Measurements from ENCODE around the gene SLC39A9.

SLC39A9 gene

GRCh38 chr14:69424149-69424923 lies 25.8 kb downstream of the SLC39A9 start:
- no peak for DNase-seq (ENCODE audit: low read depth in 2 of 2)

GRCh38 chr14:69427596-69427995 lies 29.1 kb downstream of the SLC39A9 start:
- DNase-seq (ENCODE audit: low read depth in 2 of 2), result no peak

- DNase-seq (ENCODE audit: low read depth in 2 of 2), result no peak
Measured at GRCh38 chr14:69428289-69428998, 30.0 kb downstream of the SLC39A9 start.

GRCh38 chr14:69429643-69430042 lies 31.2 kb downstream of the SLC39A9 start:
- DNase-seq (ENCODE audit: low read depth in 2 of 2), result no peak

- no peak for DNase-seq (ENCODE audit: low read depth in 2 of 2)
Measured at GRCh38 chr14:69430306-69430939, 31.9 kb downstream of the SLC39A9 start.

GRCh38 chr14:69432364-69432763 lies 33.9 kb downstream of the SLC39A9 start:
- no peak for DNase-seq (ENCODE audit: low read depth in 2 of 2)

GRCh38 chr14:69439521-69440270 lies 41.2 kb downstream of the SLC39A9 start:
- no peak for DNase-seq (ENCODE audit: low read depth in 2 of 2)

- DNase-seq (ENCODE audit: low read depth in 2 of 2), result no peak
Measured at GRCh38 chr14:69441948-69442347, 43.5 kb downstream of the SLC39A9 start.

- DNase-seq (ENCODE audit: low read depth in 2 of 2), result no peak
Measured at GRCh38 chr14:69443296-69443805, 44.9 kb downstream of the SLC39A9 start.

- no peak for DNase-seq (ENCODE audit: low read depth in 2 of 2)
Measured at GRCh38 chr14:69449216-69449615, 50.7 kb downstream of the SLC39A9 start.

GRCh38 chr14:69451941-69452340 lies 53.4 kb downstream of the SLC39A9 start:
- DNase-seq (ENCODE audit: low read depth in 2 of 2), result no peak

- DNase-seq (ENCODE audit: low read depth in 2 of 2), result no peak
Measured at GRCh38 chr14:69458350-69458749, 59.9 kb downstream of the SLC39A9 start.

- DNase-seq (ENCODE audit: low read depth in 2 of 2), result no peak
Measured at GRCh38 chr14:69459122-69459521, 60.6 kb downstream of the SLC39A9 start.

GRCh38 chr14:69460093-69460701 lies 61.7 kb downstream of the SLC39A9 start:
- DNase-seq (ENCODE audit: low read depth in 2 of 2), result peak; percentile 69 to 72

- no peak for DNase-seq (ENCODE audit: low read depth in 2 of 2)
Measured at GRCh38 chr14:69464379-69464778, 65.9 kb downstream of the SLC39A9 start.

- peak; percentile 65 to 74 for DNase-seq (ENCODE audit: low read depth in 2 of 2)
Measured at GRCh38 chr14:69464829-69465228, 66.3 kb downstream of the SLC39A9 start.

- no peak for DNase-seq (ENCODE audit: low read depth in 2 of 2)
Measured at GRCh38 chr14:69468949-69469348, 70.5 kb downstream of the SLC39A9 start.

- DNase-seq (ENCODE audit: low read depth in 2 of 2), result no peak
Measured at GRCh38 chr14:69471436-69471835, 72.9 kb downstream of the SLC39A9 start.

- no peak for DNase-seq (ENCODE audit: low read depth in 2 of 2)
Measured at GRCh38 chr14:69471916-69472315, 73.4 kb downstream of the SLC39A9 start.

- no peak for DNase-seq (ENCODE audit: low read depth in 2 of 2)
Measured at GRCh38 chr14:69473260-69473659, 74.8 kb downstream of the SLC39A9 start.

GRCh38 chr14:69473946-69474345 lies 75.5 kb downstream of the SLC39A9 start:
- DNase-seq (ENCODE audit: low read depth in 2 of 2), result no peak
